ENCODE measurements around the gene C13orf46.
"Not testable (repeated sequence)": the region's sequence is repeated elsewhere in the genome, so short reads cannot be mapped to it uniquely, and the experiment has no call there.

Gene C13orf46

DNA sequence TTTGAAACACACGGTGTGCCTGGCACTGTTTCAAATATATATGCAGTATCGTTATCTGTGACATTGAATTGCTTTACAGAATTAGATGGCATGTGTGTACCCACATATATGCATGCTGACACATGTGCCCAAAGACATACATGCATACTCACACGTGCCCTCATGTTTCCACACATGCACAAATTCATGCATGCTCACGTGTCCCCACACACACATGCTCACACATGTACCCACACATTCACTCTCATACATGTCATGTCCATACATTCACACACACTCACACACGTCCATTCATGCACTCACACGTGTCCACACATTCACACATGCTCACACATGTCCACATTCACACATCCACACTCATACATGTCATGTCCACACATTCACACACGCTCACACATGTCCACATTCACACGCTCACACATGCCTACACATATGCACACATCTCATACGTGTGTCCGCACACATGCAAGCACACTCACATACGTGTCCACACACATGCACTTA lies 17.9 kb upstream of the C13orf46 start:
- DNase-seq (ENCODE audit: low spot score) = no peak

DNA sequence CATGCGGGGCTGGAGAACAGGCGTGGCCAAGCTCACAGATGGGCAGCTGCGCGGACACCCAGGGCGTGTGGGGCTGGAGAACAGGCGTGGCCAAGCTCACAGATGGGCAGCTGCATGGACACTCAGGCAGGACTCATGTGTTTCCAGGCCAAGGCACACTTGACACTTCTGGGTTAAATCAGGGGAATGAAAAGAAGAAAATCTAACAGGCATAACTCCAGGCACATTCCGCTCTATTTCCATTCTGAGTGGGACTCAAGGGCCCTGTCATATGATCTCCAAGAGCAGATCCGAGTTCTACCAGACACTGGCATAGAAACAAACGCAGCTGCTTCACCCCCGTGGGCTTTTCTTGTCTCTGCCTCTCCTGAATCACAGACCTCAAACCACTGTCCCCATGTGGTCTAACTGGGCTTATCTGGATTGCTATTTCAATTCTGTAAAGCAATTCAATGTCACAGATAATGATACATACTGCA lies 17.4 kb upstream of the C13orf46 start:
- DNase-seq (ENCODE audit: low spot score) = peak; percentile 3

DNA sequence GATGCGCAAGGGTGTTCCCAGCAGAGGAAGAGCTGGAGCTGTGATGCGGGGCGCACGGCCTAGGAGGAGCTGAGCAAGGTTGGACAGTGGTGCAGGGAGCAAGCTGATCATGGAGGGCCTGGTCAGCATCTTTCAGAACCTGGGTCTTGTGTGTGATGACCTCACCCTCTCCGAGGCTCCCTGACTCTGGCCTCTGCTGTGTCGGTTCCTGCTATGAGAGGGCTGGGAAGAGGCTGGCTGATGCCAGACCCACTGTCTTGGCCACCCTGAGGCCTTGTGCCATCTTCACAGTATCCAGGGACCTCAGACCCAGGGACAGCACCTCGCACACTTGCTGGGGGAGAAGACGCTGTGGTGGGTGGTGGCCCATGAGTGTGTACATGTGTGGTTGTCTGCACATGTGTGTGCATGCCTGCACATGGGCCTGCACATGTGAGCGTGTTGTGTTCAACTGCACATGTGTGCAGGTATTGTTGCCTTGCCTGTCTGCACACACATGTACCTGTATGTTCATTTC lies 16.5 kb upstream of the C13orf46 start:
- no peak for DNase-seq (ENCODE audit: low spot score)

DNA sequence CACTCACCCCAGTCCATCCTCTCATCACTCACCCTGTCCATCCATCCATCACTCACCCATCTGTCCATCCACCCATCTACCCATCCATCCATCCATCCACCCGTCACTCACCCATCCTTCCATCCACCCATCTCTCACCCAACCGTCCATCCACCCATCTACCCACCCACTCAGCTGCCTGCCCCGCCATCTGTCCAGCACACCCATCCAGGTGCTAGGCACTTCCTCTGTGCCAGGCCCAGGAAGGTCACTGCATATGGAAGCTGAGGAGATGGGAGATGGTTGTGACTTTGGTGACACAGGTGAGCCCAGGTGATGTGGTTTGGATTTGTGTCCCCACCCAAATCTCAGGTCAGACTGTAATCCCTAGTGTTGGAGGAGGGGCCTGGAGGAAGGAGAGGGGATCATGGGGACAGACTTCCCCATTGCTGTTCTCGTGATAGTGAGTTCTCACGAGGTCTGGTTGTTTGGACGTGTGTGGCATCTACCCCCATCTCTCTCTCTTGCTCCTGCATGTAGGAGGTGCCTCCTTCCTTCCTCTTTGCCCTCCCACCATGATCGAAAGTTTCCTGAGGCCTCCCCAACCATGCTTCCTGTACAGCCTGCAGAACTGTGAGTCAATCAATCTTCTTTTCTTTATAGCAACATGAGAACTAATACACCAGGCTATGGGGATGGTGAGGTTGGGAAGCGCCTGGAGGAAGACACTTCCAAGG lies 15.9 kb upstream of the C13orf46 start:
- DNase-seq (ENCODE audit: low spot score) = no peak

DNA sequence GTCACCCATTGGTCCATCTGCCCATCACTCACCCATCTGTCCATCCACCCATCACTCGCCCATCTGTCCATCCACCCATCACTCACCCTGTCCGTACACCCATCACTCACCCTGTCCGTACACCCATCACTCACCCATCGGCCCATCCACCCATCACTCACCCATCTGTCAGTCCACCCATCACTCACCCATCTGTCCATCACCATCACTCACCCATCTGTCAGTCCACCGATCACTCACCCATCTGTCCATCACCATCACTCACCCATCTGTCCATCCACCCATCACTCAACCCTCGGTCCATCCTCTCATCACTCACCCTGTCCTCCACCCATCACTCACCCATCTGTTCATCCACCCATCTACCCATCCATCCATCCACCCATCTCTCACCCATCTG lies 15.0 kb upstream of the C13orf46 start:
- DNase-seq (ENCODE audit: low spot score) = not testable (repeated sequence)

DNA sequence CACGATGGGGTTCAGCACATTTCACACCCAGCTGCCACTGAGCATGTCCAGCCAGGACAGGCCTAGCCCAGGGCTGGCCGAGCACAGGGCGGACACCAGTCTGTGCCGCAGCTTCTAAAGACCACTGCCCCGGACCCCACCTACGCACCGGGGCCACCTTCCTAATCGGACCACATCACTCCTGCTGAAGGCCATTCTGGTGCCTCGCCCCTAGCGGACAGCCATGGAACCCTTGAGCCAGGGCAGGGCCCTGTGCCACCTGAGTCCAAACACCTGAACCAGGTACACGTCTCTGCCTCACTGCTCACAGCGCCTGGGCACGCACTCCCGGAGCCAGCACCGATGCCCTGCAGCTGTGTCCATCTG lies 8.4 kb upstream of the C13orf46 start:
- no peak for DNase-seq (ENCODE audit: low spot score)

DNA sequence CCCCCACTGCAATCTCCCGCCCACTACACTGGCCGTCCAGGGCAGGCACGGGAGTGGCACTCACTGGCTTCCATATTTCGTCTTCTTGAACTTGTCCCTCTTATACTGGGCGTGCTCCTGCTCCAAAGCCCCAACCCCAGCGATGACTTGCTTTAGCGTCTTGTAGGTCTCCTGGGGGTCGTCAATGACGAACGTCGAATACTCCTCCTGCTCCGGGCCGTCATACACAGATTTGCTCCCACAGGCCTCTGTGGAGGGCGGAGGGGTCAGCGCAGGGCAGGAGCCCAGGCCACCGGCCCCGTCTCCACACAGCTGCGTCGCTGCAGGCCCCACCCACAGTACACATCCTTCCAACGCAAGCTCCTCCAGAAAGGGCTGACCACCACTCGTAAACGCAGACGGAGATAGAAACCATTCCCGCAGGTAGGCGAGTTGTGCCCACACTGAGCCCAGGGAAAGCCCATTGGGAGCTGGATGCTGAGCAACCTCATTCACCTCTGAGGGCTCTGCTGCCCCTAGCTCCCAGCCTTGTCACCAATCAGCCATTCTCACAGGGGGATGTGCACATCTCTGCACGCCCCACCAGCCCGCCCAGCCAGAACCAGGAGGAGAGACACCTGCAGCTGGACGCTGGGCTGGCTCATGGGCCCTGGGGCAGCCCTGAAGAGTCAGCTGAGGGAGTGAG lies 7.9 kb upstream of the C13orf46 start:
- no peak for DNase-seq (ENCODE audit: low spot score)

DNA sequence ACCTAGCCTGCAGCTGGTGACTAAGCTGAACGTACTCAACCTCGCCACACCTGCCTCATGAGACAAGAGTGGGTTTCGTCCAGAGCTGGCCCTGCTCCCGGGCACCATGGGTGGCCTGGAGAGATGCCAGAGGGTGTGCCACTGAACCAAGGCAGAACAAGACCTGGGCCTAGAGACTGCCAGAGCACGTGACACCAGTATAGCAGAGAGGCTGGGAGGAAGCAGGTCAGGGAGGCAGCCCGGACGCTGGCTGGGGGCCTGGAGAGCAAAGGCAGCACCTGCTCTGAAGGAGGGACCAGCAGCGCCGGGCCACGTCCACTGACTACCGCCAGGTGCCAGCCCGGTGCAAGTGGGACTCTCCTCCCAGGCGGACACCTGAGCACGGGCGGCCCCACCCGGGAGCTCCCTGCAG lies 7.3 kb upstream of the C13orf46 start:
- DNase-seq (ENCODE audit: low spot score) = no peak

DNA sequence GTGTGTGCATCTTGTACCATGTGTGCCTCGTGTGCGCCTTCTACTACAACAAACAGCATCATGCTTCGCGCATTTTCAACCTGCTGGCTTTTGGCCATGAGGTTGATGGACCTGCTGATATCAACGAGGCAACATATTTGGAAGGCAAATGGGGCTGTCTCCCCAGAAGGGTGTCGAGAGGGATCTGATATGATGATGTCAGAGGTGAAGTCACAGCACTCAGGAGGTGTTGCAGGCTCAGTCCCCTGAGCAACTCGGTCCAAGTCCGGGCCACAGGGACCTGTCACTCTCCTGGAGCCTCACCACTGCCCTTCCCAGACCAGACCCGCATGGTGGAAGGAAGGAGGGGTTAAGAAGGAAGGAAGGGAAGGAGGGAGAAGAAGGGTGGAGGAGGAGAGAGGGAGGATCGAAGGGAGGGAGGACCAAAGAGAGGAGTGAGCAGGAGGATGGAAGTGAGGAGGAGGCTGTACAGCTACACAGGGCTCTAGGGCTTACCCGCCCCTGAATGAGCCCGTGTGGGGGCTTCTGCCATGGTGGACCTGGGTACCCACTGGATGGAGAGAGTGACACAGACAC lies 6.7 kb upstream of the C13orf46 start:
- DNase-seq (ENCODE audit: low spot score) = no peak

DNA sequence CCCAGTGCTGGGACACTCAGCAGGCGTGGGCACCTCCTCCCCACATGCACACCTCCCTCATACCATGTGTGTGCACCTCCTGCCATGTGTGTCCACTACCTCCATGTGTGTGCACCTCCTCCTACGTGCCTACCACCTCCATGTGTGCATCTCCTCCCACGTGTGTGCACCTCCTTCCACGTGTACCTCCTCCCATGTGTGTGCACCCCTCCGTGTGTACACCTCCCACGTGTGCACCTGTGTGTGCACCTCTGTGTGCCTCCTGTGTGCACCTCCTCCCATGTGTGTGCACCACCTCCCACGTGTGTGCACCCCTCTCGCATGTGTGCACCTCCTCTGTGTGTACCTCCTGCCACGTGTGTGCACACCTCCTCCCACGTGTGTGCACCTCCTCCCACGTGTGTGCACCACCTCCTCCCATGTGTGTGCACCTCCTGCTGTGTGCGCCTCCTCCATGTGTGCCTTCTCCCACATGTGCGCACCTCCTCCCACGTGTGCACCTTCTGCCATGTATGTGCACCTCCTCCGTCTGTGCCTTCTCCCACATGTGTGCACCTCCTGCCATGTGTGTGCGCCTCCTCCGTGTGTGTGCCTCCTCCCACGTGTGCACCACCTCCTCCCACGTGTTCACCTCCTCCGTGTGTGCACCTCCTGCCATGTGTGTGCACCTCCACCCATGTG lies 6.1 kb upstream of the C13orf46 start:
- DNase-seq (ENCODE audit: low spot score) = no peak

DNA sequence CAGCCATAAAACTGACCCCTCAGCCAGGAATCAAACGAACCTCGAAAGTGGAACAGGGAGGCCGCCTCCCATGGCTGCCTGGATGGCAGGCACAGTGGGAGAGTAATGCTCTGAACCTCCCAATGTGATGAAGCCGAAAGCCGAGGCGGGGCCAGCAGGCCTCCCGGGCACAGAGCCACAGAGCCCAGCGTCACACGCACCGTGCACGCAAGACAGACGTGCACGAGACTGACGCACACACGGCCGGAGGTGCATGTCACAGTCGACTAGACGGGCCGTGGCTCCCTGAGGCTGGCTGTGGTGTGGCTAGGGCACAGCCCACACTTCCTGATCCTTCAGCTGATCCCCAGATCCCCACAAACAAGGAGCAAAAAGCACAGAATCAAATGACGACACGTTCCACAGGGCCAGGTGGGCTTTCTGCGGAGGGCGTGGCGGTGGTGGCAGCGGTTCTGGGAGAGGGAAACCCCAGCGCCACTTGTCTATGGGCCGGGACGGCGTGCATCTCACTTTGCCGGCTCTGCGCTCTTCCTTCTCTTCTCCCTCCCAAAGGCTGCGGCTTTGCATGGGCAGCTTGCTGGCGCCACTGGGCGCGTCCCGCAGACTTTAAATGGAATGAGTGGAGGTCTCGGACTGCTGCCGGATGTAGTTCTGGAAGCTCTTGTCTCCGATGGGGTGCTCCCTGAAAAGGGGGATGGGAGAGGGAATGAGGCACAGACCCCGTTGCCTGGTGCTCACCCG lies 5.0 kb upstream of the C13orf46 start:
- no peak for DNase-seq (ENCODE audit: low spot score)

DNA sequence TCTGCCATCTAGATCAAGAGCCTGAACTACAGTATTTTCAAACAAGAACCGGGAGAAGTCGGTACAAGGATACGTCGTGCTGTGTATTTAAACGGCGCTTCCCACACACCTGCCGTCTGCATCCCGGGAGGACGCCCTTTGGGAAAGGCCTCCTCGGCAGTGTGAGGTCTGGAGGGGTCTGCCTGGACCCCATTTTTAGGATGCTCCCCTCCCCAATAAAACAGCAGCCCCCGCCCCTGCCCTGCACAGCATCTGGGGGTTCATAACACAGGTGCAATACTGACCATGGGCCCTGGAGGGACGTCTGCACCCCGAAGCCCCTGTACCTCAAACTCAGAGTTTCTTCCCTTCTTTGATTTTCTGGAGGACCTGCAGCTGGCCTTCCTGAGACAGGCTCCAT lies 4.1 kb upstream of the C13orf46 start:
- DNase-seq (ENCODE audit: low spot score) = no peak

DNA sequence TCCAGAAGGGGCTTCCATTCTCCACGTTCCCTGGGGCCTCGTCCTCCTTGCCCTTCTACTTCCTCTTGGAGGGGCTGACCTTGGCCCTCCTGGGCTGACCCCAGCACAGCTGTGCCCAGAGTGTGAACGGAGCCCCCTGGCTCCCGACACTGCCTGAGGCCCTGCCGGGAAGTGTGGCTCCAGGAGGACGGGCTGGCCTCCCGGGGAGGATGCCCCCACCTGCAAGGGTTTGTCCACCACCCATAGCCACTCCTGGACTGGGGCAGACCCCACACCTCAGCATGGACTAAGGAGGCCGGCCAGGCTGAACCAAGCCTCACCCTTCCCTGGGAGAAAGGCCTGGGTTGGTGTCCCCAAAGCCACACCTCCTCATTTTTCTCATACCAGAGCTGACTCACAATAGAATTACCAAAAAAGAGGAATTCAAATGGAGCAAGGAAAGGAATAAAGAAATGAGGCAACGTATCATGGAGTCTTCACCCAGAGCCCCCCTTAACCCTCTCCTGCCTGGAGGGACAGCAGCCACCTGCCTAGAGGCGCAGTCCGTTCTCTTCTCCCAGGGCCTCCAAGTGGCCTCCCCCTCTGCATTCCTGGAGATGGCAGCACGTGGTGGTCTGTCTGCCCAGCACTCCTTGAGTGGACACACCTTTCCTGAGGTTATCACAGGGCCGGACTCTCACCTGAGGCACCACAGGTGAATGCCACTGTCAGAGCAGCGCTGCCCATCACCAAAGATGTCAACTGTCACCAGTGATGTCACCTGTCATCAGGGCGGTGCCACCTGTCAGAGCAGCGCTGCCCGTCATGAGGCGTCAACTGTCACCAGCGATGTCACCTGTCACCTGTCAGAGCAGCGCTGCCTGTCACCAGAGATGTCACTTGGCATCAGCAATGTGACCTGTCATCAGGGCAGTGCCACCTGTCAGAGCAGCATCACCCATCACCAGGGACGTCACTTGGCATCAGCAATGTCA lies 3.1 kb upstream of the C13orf46 start:
- DNase-seq (ENCODE audit: low spot score) = no peak

DNA sequence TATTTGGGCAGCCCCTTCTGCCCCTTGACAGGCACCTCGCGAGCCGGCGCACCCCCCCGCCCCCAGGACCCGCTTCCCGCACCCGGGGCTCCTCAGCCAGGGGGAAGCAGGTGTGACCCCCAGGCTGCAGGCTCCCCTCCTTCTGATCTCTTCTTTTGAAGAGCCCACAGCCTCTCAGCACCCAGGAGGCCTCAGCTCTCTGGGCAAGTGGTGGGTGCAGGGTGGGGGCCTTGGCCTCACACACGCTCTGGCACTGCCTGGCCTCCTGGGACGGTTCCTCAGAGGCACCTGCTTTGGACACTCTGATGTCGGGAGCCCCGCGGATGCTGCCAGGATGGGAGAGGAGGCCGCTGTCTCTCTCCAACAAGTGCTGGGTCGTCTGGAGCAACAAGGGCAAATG lies 1.5 kb upstream of the C13orf46 start:
- no peak for DNase-seq (ENCODE audit: low spot score)

DNA sequence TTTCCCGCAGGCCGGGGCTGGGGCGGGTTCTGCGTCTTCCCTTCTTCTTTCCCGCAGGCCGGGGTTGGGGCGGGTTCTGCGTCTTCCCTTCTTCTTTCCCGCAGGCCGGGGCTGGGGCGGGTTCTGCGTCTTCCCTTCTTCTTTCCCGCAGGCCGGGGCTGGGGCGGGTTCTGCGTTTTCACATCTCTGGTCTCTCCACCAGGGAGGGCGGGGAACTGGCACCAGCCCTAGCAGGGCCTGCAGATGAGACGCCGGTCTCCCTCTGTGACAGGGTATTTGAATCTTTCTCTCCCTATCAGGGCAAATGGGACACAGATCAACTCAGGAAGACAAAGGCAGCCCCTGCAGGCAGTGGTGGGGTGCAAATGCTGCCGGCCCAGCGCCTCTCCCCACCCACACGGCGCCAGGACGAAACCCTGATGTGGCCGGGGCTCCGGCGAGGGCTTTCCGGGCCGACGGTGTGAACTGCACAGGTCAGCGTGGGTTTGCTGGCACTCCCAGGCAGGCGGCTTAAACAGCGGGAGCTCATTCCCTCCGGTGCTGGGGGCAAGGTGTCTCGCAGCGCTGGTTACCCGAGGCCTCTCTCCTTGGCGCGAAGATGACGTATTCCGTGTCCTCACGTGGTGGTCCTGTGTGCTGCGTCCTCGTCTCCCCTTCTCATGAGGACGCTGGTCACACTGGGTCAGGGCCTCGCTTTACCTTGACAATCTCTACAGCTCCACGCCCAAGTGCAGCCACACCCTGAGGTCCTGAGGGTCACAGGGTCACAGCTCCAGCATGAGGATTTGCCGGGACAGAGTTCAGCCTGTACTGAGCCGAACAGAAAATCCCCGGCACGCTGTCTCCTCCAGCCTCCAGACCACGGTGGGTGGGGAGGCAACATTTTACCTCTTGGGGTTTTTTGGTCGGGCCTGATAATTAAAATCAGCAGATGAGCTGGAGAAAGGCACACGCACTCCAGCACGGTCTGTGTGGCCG lies 717 bp upstream of the C13orf46 start:
- DNase-seq (ENCODE audit: low spot score) = no peak

DNA sequence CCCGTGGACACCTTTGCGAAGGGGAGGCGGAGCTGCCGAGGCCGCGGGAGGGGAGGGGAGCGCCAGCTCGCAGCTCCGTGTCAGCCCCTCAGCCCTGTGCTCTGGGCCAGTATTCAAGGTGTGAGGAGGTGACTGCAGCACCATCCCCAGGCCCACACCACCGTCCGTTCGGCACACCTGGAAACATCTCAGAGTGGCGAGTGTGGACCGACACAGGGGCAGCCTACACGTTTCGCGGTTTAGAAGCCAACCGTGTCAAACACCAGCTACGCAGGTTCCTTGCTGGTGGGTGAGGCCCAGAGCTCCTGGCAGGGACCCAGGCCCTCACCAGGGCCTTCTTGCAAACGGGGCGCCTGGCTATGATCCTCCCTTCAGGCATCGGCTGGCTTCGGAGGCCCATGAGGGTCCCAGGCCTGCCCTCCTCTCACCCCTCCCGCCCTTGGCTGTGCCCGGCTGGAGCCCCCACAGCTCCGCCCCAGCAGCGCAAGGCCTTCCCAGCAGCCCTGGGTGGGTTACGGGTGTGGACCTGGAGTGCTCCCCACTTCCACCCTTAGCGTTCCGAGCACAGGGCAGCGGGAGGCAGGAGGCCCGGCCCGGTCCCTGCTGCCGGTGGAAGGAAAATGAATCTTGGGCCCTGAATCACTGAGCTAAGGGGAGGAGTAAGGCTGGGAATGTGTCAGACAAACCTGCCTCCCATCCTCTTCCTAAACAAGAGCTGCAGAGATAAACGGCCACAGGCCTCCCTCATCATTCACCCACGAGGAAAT lies 1.2 kb downstream of the C13orf46 start:
- DNase-seq (ENCODE audit: low spot score) = no peak

DNA sequence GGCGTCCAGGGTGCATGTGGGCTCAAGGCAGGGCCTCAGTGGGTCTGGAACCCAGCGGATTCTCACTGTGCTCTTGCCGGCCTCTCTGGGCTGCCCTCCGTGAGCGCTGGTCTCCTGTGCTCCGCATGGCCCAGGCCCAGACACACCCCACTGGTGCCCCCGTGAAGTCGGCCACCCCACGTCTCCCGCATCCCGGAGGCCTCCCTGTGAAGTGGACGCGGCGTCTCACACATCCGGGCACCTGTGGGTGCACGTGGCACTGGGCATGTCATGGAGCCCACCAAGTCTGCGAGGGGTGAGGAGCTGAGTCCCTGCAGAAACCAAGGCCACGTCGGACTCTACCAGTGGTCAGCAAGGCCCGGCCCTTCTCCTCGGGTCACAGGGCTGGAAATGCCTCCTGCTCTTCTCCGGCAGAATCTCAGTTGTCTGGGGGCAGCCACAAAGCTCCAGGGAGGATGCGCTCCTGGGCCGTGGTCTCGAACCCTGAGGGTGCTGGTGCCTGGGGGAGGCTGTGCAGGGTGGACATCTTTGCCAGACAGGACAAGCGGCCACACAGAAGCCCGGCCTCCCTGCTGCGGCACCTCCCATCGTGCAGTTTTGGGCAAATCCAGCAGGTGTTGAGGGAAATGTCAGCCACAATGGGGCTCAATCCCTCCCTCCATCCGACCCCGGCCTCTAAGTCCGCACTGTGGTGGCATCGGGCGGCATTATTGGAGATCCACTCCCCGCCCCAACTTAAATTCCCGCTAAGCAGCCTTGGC lies 2.2 kb downstream of the C13orf46 start:
- no peak for DNase-seq (ENCODE audit: low spot score)

Measured in pons (tissue), 1 donor.